Mesenchymal stem cell (in vitro differentiated cells and primary cell): ENCODE data around the gene KIT.

ENCODE experiments used
- DNase-seq: peaks from one replicate; pipeline ENCODE4 v3.0.0-alpha.2; 2013
- H2AFZ ChIP-seq: one replicate; pipeline ENCODE4 v1.6.1; 2013; ENCODE audit warnings: low read depth, mild to moderate bottlenecking, control low read depth, inconsistent platforms, low read length, moderate library complexity
- H2AK5ac ChIP-seq: 2 replicates; pipeline ENCODE4 v1.6.1; 2013; ENCODE audit warnings: low read length, moderate library complexity, mild to moderate bottlenecking, inconsistent platforms; ENCODE audit not compliant: severe bottlenecking
- H2BK120ac ChIP-seq: one replicate; pipeline ENCODE4 v1.6.1; 2013; ENCODE audit warnings: low read depth, mild to moderate bottlenecking, inconsistent platforms, low read length, moderate library complexity
- H2BK12ac ChIP-seq, 2 experiments: one replicate each; pipeline ENCODE4 v1.6.1; 2013; ENCODE audit warnings: inconsistent platforms in 2 of 2, low read length in 2 of 2, mild to moderate bottlenecking in 2 of 2, moderate library complexity in 2 of 2, control low read depth in 1 of 2
- H2BK15ac ChIP-seq: one replicate; pipeline ENCODE4 v1.6.1; 2013; ENCODE audit warnings: mild to moderate bottlenecking, low read depth, inconsistent platforms; ENCODE audit not compliant: poor library complexity, severe bottlenecking
- H2BK5ac ChIP-seq: 2 replicates; pipeline ENCODE4 v1.6.1; 2013; ENCODE audit warnings: low read depth, mild to moderate bottlenecking, low read length, control low read depth, inconsistent platforms; ENCODE audit not compliant: poor library complexity, severe bottlenecking
- H3K14ac ChIP-seq, 2 experiments: one replicate each; pipeline ENCODE4 v1.6.1; 2013; ENCODE audit warnings: inconsistent platforms in 2 of 2, low read length in 2 of 2, control low read depth in 1 of 2, mild to moderate bottlenecking in 1 of 2, moderate library complexity in 1 of 2
- H3K18ac ChIP-seq, 2 experiments: one replicate each; pipeline ENCODE4 v1.6.1; 2013; ENCODE audit warnings: inconsistent platforms in 2 of 2, low read length in 2 of 2, control low read depth in 1 of 2, low read depth in 1 of 2, mild to moderate bottlenecking in 1 of 2
- H3K23ac ChIP-seq, 2 experiments: one replicate each; pipeline ENCODE4 v1.6.1; 2013; ENCODE audit warnings: inconsistent platforms in 2 of 2, low read length in 2 of 2, mild to moderate bottlenecking in 2 of 2, moderate library complexity in 2 of 2, control low read depth in 1 of 2
- H3K27ac ChIP-seq: 2 replicates; pipeline ENCODE4 v1.5.1; 2013; ENCODE audit warnings: mild to moderate bottlenecking, moderate library complexity, low read length, control low read depth, inconsistent platforms; ENCODE audit not compliant: poor library complexity, severe bottlenecking
- H3K27me3 ChIP-seq, 2 experiments: 2 replicates each; pipeline versions ENCODE4 v1.6.1 to v1.7.0; 2013; ENCODE audit warnings: low read length in 2 of 2, mild to moderate bottlenecking in 2 of 2, moderate library complexity in 2 of 2, control low read depth in 1 of 2, inconsistent platforms in 1 of 2; ENCODE audit not compliant: control insufficient read depth in 1 of 2, insufficient read depth in 1 of 2
- H3K36me3 ChIP-seq, 2 experiments: 2 replicates each; pipeline versions ENCODE4 v1.6.1 to v1.7.0; 2013; ENCODE audit warnings: low read length in 2 of 2, control low read depth in 1 of 2, inconsistent platforms in 1 of 2, low read depth in 1 of 2, mild to moderate bottlenecking in 1 of 2; ENCODE audit not compliant: insufficient read depth in 2 of 2, control insufficient read depth in 1 of 2
- H3K4ac ChIP-seq, 2 experiments: one replicate each; pipeline ENCODE4 v1.6.1; 2013; ENCODE audit warnings: inconsistent platforms in 2 of 2, low read length in 2 of 2, mild to moderate bottlenecking in 2 of 2, moderate library complexity in 2 of 2, control low read depth in 1 of 2, low read depth in 1 of 2
- H3K4me1 ChIP-seq: 2 replicates; pipeline ENCODE4 v1.6.1; 2013; ENCODE audit warnings: low read depth, low read length, control low read depth; ENCODE audit not compliant: control insufficient read depth, insufficient read depth
- H3K4me2 ChIP-seq: 2 replicates; pipeline ENCODE4 v1.6.1; 2013; ENCODE audit warnings: low read length, mild to moderate bottlenecking, inconsistent platforms; ENCODE audit not compliant: poor library complexity, severe bottlenecking
- H3K4me3 ChIP-seq, 2 experiments: 2 replicates each; pipeline versions ENCODE4 v1.5.1 to v1.7.0; 2013; ENCODE audit warnings: low read length in 2 of 2, mild to moderate bottlenecking in 2 of 2, control low read depth in 1 of 2, low read depth in 1 of 2; ENCODE audit not compliant: insufficient read depth in 1 of 2
- H3K79me1 ChIP-seq: replicated peaks from 2 replicates; pipeline ENCODE4 v1.6.1; 2013; ENCODE audit warnings: mild to moderate bottlenecking, control low read depth, low read length, inconsistent platforms; ENCODE audit not compliant: poor library complexity, severe bottlenecking
- H3K9ac ChIP-seq: 2 replicates; pipeline ENCODE4 v1.7.0; 2013; ENCODE audit warnings: mild to moderate bottlenecking, low read length, moderate library complexity
- H3K9me3 ChIP-seq: 2 replicates; pipeline ENCODE4 v1.7.0; 2013; ENCODE audit warnings: mild to moderate bottlenecking, low read length; ENCODE audit not compliant: control insufficient read depth
- H4K8ac ChIP-seq: one replicate; pipeline ENCODE4 v1.6.1; 2013; ENCODE audit warnings: inconsistent platforms, mild to moderate bottlenecking, low read length, moderate library complexity
- H4K91ac ChIP-seq: one replicate; pipeline ENCODE4 v1.6.1; 2013; ENCODE audit warnings: mild to moderate bottlenecking, low read length, inconsistent platforms
- WGBS: methylation state at CpG from one replicate; pipeline ENCODE4 v1.1.7; 2013; ENCODE audit warnings: mixed read lengths; 5-methylcytosine and 5-hydroxymethylcytosine counted together

The KIT gene

DNA sequence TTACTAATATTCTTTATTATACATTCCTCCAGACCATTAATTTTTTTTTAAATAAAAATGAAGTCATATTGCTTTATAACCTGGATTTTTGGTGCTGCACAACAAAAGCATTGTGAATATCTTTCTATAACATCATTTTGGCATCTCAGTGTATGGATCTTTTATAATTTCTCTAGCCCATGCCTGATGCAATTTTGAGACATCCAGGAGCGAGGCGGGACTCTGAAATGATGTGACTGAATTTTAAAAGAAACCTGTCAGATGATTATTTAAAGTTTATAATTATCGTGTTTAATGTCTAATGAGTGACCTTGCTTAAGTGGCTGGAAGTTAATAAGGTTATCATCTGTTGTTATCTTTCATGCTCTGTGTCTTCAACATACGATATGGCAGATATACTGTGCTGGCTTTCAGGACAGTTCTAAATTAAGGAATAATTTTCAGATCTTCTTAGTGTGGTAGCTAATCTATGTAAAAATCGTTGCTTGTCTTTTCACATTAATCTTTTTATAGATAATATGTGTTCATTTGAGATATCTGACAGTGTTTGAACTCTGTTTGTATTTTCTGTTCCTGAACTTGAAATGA is 58.8 kb downstream of the KIT start:
- no peak for DNase-seq
- H3K14ac ChIP-seq: no peak overlapping the region

DNA sequence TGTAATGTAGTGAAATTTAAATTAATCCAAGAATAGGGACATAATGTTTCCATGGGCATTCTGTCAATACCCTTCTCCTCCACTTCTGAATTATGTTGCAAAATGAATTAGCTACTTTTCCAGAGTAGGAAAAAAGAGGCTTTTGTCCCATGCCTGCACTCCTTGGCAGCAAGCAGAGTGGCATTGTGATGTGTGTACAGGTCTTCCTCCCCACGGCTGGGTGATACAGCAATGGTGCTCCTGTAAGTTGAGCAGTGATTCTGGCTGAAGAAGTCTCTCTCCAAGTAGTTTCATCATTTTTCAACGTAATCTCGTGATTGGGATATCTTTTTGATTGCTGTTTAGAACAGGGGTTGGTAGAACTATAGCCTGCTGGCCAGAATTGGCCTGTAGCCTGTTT is 59.9 kb downstream of the KIT start:
- Histone ChIP-seq H2AK5ac (no peak overlapping the region), H2BK5ac (no peak overlapping the region), H3K27me3 (peaks cover 0 to 3% of the 10 kb centered on the region in 2 experiments), H4K91ac (no peak overlapping the region), H3K9ac (no peak overlapping the region), H3K36me3 (no peaks in the 10 kb centered on the region), H2BK15ac (no peak overlapping the region), H3K4ac (no peak overlapping the region), H2BK120ac (no peak overlapping the region), H3K14ac (no peak overlapping the region), H3K79me1 (no peaks in the 10 kb centered on the region), H3K23ac (no peak overlapping the region), H3K4me2 (no peak overlapping the region), H4K8ac (no peak overlapping the region), H3K4me1 (no peaks in the 10 kb centered on the region), H2BK12ac (no peak overlapping the region), H3K4me3 (no peak overlapping the region), H3K9me3 (no peaks in the 10 kb centered on the region), H3K27ac (no peak overlapping the region), H2AFZ (no peak overlapping the region), H3K18ac (no peak overlapping the region)
- 76% methylated on average over 3 of the region's 3 CpGs for WGBS
- no peak for DNase-seq

More for the DNA sequence above, 58.8 kb downstream of the KIT start:
- WGBS: 94% methylated on average over 4 of the region's 5 CpGs
- no peak overlapping the region for H3K4ac ChIP-seq
- peaks cover 0 to 3% of the 10 kb centered on the region in 2 experiments for H3K27me3 ChIP-seq
- H3K18ac ChIP-seq: no peak overlapping the region
- no peak overlapping the region for H2BK12ac ChIP-seq
- no peak overlapping the region for H3K4me2 ChIP-seq
- H3K36me3 ChIP-seq: no peaks in the 10 kb centered on the region
- H4K91ac ChIP-seq: no peak overlapping the region
- no peaks in the 10 kb centered on the region for H3K4me1 ChIP-seq
- H3K9ac ChIP-seq: no peak overlapping the region
- H4K8ac ChIP-seq: no peak overlapping the region
- H2AFZ ChIP-seq: no peak overlapping the region
- no peak overlapping the region for H2AK5ac ChIP-seq
- no peaks in the 10 kb centered on the region for H3K9me3 ChIP-seq
- no peak overlapping the region for H3K27ac ChIP-seq
- no peak overlapping the region for H2BK15ac ChIP-seq
- no peak overlapping the region for H2BK5ac ChIP-seq
- no peak overlapping the region for H3K4me3 ChIP-seq
- no peak overlapping the region for H3K23ac ChIP-seq
- no peak overlapping the region for H2BK120ac ChIP-seq
- H3K79me1 ChIP-seq: no peaks in the 10 kb centered on the region

DNA sequence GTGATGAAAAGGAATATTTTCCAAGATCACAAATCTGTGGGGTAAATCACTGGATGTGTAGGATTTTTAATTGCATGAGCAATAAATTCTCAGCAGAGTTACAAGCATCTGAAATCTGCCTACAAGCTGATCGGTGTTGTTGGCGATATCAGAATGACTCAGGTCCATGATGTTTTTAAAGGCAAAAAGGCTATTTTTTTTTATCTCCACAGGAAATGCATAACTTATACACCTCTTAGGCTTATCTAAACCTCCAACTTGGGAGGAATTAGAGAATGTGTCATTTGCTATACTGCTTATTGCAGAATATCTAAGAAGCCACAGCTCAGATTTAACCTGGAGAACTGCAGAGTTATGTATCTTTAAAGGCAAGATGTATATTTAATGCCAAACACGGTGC is 61.6 kb downstream of the KIT start:
- no peak overlapping the region for H3K18ac ChIP-seq
- H2BK5ac ChIP-seq: no peak overlapping the region
- H2BK120ac ChIP-seq: no peak overlapping the region
- no peaks in the 10 kb centered on the region for H3K4me1 ChIP-seq
- H2AFZ ChIP-seq: no peak overlapping the region
- H3K4ac ChIP-seq: no peak overlapping the region
- no peak overlapping the region for H2BK12ac ChIP-seq
- DNase-seq: no peak
- no peak overlapping the region for H2AK5ac ChIP-seq
- H2BK15ac ChIP-seq: no peak overlapping the region
- H3K27me3 ChIP-seq: peaks cover 0 to 3% of the 10 kb centered on the region in 2 experiments
- H3K9me3 ChIP-seq: no peaks in the 10 kb centered on the region
- no peak overlapping the region for H3K23ac ChIP-seq
- H3K9ac ChIP-seq: no peak overlapping the region
- H3K79me1 ChIP-seq: no peaks in the 10 kb centered on the region
- no peak overlapping the region for H4K91ac ChIP-seq
- no peak overlapping the region for H3K27ac ChIP-seq
- H3K4me2 ChIP-seq: no peak overlapping the region
- no peaks in the 10 kb centered on the region for H3K36me3 ChIP-seq
- H3K4me3 ChIP-seq: no peak overlapping the region
- 91% methylated on average over 1 of the region's 3 CpGs for WGBS
- no peak overlapping the region for H4K8ac ChIP-seq
- H3K14ac ChIP-seq: no peak overlapping the region

DNA sequence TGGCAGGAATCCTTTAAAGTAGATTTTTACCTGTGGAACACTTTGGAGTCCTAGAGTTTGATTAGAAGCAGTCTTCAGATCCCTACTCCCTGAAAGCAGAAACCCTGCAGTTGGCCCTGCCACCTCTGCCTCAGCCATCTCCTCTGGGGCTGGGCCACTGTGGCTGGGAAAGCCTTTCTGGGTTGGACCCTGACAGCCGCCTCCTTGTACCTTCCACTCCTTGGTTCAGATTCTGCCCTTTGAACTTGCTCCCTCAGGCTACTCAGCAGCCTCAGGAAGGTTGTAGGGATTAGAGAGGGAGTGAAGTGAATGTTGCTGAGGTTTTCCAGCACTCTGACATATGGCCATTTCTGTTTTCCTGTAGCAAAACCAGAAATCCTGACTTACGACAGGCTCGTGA is 65.5 kb downstream of the KIT start:
- no peak for DNase-seq
- H3K9me3 ChIP-seq: no peaks in the 10 kb centered on the region
- H3K27ac ChIP-seq: no peak overlapping the region
- H2BK12ac ChIP-seq: no peak overlapping the region
- no peak overlapping the region for H2BK120ac ChIP-seq
- no peaks in the 10 kb centered on the region for H3K27me3 ChIP-seq
- no peak overlapping the region for H3K4me2 ChIP-seq
- no peaks in the 10 kb centered on the region for H3K79me1 ChIP-seq
- H3K23ac ChIP-seq: no peak overlapping the region
- H3K4ac ChIP-seq: no peak overlapping the region
- H4K8ac ChIP-seq: no peak overlapping the region
- H4K91ac ChIP-seq: no peak overlapping the region
- no peak overlapping the region for H3K4me3 ChIP-seq
- 75% methylated on average over 2 of the region's 3 CpGs for WGBS
- H3K4me1 ChIP-seq: no peaks in the 10 kb centered on the region
- no peak overlapping the region for H3K9ac ChIP-seq
- no peak overlapping the region for H3K14ac ChIP-seq
- H2AFZ ChIP-seq: no peak overlapping the region
- no peak overlapping the region for H2AK5ac ChIP-seq
- H2BK15ac ChIP-seq: no peak overlapping the region
- no peak overlapping the region for H2BK5ac ChIP-seq
- no peak overlapping the region for H3K18ac ChIP-seq
- peaks cover 0 to 9% of the 10 kb centered on the region in 2 experiments for H3K36me3 ChIP-seq
